HG03280 (cell line): ENCODE results near the gene BRSK1.
A peak's percentile ranks its signal among the peaks of the same experiment; 100 is the strongest.
"Not testable (repeated sequence)": the region's sequence is repeated elsewhere in the genome, so short reads cannot be mapped to it uniquely, and the experiment has no call there.

Source experiments
- ATAC-seq: cut with Tn5 transposase; IDR thresholded peaks from one replicate; pipeline ENCODE4 v1.9.1; 2021; ENCODE audit warnings: mild to moderate bottlenecking, moderate library complexity; ENCODE audit not compliant: unreplicated experiment

Gene BRSK1

DNA sequence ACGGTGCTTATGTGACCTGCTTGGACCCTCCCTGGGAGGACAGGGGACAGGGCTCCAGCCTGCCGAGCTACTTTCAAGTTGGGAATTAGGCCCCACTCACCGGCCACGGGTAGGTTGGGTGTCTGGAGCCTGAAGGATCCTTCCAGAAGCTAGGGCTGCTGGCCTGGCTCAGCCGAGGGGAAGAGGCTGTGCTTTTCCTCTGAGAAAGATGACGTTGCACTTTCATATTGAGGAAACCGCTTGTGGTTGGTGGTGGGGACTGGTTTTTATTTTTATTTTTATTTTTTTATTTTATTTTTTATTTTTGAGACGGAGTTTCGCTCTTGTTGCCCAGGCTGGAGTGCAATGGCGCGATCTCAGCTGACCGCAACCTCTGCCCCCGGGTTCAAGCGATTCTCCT, 41.4 kb downstream of the BRSK1 start, which contains the start of gene TMEM150B:
Gene TMEM150B, minus strand, starts transcription at position 170 of the 400 bp plus-strand sequence. CDS start 4,305 bp downstream, outside the sequence.
- ATAC-seq: no peak

DNA sequence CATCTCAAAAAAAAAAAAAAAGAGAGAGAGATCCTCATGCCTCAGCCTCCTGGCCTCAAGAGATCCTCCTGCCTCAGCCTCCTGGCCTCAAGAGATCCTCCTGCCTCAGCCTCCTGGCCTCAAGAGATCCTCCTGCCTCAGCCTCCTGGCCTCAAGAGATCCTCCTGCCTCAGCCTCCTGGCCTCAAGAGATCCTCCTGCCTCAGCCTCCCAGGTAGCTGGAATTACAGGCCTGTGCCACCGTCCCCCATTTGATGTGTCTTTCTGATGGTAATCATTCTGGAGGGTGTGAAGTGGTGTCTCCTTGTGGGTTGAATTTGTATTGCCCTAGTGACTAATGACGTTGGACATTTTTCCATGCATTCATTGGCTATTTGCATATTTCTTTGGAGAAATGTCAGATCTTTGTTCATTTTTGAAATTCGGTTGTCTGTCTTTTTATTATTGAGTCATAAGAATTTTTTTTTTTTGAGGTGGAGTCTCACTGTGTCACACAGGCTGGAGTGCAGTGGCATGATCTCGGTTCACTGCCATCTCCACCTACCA, 45.0 kb downstream of the BRSK1 start:
- not testable (repeated sequence) for ATAC-seq

DNA sequence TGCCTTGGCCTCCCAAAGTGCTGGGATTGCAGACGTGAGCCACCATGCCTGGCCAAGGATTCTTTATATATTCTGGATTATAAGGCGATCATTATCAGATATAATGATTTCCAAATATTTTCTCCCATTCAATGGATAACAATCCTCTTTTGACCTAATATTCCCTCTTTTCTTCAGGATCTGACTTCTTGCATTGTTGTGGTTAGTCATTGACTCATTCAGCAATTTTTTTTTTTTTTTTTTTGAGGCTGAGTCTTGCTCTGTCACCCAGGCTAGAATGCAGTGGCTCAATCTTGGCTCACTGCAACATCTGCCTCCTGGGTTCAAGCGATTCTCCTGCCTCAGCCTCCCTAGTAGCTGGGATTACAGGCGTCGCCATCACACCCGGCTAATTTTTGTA, 46.0 kb downstream of the BRSK1 start:
- ATAC-seq: not testable (repeated sequence)

DNA sequence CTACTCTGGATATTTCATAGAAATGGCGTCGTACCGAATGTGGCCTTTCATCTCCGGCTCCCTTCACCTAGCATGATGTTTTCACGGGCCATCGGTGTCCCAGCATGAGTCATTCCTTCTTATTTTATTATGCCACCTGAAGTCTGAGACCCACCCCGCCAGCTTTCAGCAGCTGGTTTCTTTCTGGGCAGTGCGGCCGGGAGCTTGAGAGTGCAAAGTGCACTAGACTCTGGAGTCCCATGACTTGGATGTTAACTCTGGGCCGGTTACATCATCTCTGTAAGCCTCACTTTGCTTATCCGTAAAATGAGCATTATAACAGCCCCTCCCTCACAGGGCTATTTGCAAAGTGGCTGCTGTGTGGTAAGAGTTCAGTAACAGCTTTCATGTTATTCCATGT, 50.1 kb downstream of the BRSK1 start:
- ATAC-seq: no peak

DNA sequence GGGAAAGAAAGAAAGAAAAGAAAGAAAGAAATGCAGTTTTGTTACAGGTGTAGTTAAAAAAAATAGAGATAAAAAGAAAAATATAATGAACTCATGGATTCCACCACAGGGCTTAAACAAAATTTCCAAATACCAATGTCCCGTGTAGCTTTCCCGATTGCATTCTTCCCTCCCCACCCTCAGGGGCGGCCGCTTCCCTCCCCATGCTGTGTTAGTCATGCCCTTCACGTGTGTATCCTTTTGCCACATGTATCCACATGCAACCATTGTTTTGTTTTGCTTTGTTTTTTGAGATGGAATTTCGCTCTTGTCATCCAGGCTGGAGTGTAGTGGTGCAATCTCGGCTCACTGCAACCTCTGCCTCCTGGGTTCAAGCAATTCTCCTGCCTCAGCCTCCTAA, 52.3 kb downstream of the BRSK1 start:
- ATAC-seq: no peak

DNA sequence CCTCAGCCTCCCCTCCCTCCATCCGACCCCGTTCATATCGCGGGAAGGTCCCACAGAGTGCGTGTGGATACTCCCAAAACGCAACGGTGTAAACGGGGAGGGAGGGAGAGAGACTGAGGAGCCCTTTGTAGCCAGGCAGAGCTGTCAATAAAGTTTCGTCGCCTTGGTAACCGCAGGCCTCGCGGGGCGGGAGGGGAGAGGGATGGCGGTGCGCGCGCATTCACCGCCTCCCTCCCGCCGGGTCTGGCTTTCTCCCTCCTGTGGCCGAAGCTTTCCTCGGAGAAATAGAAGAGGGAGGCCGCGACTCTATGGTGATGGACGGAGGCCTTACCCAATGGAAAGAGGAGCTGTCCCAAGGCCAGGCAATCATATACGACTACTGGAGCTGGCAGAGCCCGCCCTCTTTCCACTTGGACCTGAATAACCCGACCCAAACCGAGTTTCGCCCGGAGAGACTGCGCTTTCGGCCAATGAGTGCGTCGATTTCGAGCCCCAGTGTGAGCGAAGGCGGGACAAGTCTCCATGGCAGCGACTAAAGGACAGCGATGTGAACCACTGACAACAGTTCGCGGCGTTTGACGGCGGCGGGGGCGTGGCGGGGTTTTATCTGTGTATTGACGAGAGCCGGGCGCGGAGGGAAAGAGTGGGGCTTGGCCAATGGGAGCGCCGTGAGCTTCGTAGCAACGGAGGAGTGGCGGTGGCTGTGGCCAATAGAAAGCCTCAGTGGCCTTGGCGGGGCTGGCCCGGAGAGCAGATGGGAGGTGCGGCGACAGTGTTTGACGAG, 55.5 kb downstream of the BRSK1 start, which contains the start of gene KMT5C:
Gene KMT5C, plus strand, starts transcription at position 772 of the 784 bp plus-strand sequence. CDS start 2,061 bp downstream, outside the sequence.
- peak; percentile 83 for ATAC-seq

DNA sequence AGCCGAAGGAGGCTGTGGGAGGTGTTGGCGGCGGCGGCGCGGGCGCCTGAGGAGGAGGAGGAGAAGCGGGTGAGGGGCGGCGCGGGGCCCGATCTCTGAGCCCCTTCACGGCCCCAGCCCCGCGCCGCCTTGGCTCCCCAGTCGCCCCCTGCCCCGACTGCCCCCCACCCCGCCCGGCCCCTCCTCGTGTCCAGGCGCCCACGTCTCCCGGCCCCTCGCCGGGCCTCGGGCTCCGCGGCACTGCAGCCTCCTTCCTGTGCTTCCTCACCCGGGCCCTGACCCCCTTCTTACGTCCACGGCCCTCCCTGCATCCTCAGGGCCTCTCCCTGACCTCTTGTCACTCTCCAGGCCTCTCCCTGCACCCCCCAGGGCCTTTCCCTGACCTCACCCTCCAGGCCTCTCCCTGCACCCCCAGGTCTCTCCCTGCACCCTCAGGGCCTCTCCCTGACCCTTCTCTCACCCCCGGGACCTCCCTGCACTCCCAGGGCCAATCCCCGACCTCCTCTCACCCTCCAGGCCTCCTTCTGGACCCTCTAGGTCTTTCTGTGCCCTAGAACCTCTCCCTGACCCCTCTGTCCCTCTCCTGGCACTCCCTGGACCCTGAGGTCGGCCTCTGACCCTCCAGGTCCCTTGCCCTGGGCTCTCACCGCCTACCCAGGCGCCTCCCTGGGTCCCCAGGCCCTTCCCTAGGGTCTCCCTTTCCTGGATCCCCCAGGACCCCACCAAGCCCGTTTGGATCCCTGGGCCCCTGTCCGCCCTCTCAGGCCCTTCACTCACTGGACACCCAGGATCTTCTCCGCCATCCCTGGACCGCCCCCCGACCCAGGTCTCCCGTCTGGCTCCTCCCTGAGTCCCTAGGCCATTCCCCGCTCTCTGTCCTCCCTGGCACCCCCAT, 56.3 kb downstream of the BRSK1 start:
- no peak for ATAC-seq

DNA sequence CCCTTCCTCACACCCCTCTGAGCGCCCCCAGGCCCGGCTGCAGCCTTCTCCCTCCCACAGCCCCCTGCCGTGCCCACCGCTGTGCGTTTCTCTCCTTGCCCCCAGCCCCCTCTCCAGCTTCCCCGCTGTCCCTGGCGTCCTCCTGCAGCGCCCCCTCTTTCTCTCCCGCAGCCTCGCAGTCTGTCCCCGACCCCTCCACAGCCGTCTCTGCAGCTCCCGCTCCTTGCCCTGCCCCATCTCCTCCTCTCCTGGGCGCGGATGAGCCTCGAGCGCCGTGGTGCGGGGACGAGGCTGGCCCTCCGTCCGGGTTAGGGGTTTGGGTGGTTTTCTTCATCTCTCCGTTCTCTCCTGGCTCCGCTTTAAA, 57.0 kb downstream of the BRSK1 start:
- no peak for ATAC-seq

DNA sequence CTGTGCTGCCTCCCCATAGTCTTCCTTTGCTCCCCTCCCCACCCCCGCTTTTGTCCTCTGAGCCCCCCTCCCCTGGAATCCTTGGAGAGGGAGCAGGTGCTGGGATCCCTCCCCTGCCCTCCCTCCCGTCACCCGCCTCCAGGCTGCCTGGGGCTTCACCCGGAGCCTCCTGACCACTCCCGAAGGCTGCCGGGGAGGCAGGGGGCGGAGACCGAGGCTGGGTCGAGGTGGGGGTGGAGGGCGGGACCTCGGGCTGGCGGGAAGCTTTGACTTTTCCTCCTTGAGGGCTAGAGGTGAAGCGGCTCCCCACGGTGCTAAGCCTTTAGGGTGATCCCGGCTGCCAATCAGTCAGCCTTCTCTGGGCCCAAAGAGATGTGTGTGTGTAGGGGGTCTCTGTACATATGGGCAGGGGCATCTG, 57.4 kb downstream of the BRSK1 start:
- ATAC-seq: no peak

DNA sequence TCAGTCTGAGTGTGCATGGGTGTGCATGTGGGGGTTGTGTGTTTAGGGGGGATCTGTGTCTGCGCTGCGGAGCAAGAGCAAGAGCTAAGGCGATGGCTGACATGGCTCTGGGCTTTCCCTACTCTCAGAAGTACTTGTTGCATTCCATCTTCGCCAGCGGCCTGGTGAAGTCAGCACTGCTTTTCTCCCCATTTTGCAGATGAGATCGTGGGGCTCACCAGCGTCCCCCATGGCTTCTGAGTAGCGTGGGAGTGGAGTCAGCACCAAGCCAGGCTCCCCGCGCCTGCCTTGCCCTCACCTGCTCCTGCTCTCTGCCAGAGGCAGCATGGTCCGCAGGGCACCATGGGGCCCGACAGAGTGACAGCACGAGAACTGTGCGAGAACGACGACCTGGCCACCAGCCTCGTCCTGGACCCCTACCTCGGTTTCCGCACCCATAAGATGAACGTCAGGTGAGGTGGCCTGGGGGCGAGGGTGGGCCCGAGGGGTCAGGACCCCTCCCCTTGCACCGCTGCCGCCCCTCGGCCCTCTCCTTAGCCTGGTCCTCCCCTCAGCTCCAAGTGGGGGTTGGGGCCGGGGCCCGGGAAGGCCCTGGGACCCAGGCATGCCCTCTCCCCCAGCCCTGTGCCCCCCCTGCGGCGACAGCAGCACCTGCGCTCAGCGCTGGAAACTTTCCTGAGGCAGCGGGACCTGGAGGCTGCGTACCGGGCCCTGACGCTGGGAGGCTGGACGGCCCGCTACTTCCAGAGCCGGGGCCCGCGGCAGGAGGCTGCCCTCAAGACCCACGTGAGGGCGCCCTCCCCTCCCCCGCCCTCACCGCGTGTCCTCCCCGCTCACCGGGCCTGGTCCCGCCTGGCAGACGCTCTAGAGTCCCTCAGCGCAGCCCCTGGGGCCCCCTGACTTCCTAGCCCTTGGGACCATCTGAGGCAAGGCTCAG, 58.1 kb downstream of the BRSK1 start:
- no peak for ATAC-seq

DNA sequence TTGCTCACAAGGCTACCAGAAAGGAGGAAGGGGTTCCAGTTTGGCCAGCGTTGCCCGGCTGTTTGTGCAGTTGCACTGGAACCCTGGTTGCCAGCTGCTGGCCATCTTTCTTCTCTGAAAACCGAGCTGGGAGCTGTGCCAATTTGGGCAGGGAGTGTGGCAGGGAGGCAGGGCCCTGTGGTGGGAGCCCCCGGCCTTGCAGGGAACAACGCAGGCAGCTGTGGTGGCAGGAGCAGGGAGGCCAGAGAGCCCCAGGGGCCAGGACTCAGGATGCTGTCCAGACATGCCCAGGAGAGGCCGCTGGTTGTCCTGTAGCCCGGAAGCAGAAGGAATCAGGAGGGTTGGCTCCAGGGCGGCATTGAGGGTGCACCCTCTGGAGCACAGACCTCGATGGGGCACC, 60.6 kb downstream of the BRSK1 start:
- ATAC-seq: no peak

DNA sequence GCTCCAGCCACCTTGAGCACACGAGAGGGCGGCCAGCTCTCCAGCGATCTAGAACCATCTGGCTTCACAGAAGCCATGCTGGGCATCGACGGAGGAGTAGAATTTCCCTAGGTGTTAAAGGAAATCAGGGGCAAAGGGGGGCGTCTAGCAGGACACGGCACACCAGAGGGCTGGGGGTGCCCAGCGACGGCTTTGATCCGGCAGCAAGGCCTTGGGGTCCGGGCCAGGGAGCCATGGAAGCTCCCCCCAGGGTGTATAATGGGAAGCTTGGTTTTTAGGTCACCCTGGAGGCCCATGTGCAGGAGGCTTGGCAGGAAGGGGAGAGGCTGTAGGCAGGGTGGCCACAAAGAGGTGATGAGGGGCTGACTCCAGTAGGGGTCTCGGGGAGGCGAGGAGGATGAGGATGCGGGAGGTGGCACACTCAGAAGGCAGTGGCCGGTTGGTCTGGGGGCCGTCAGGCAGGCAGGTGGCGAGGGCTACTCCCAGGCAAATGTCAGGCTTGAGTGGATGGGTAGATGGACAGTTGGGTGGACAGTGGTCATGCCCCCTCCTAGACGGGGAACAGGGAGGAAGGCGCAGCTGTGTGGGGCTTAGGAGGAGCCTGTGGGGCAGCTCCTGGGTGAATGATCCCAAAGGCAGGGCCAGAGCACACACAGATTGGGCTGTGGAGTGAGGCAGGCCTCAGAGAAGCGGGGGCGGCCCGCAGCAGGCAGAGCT, 61.5 kb downstream of the BRSK1 start:
- no peak for ATAC-seq

DNA sequence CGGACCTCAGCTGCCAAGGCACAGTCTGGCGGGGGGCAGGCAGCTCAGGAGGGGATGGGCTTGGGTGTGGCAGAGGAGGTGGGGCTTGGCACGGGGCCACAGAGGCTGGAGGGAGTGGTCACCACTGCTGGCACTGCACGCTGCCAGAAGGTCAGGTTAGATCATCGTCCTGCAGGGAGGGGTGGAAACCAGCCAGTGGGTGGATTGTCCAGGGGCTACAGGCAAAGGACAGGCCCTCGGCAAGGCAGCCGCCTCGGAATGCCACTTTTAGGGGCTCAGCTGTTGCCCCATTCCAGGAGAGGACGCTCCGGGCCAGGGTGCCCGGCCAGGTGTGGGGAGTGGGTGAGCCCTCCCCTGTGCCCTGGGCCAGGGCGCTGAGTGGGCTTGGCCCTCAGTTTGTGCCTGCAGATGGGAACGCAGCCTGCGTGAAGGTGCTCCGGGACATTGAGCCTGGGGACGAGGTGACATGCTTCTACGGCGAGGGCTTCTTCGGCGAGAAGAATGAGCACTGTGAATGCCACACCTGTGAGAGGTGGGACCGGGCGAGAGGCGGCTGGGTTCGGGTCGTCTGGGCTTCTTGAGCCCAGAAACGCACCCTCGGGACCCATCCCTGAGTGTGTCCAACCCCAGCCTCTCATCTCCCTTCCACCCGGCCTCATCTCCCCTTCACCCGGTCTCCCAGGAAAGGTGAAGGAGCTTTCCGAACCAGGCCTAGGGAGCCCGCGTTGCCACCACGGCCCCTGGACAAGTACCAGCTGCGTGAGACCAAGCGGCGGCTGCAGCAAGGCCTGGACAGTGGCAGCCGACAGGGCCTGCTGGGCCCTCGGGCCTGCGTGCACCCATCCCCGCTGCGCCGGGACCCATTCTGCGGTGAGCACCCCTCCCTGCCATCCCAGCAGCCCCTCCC, 62.3 kb downstream of the BRSK1 start:
- no peak for ATAC-seq

DNA sequence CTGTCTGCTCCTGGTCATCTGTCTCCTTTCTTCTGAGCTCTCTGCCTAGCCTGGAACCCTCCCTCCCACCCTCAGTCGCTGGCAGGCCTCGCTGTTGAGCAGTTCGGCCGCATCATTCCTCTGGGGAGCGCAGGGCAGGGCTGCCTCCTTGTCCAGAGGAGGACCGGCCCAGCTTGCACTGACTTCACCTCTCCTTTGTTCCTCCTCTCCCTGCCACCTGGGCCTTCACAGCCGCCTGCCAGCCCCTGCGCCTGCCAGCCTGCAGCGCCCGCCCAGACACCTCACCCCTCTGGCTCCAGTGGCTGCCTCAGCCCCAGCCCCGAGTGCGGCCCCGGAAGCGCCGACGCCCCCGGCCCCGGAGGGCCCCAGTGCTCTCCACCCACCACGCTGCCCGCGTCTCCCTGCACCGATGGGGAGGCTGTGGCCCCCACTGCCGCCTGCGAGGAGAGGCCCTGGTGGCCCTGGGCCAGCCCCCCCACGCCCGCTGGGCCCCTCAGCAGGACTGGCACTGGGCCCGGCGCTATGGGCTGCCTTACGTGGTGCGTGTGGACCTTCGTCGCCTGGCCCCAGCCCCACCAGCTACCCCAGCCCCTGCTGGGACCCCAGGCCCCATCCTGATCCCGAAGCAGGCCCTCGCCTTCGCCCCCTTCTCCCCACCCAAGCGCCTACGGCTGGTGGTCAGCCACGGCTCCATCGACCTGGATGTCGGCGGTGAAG, 63.1 kb downstream of the BRSK1 start:
- no peak for ATAC-seq

DNA sequence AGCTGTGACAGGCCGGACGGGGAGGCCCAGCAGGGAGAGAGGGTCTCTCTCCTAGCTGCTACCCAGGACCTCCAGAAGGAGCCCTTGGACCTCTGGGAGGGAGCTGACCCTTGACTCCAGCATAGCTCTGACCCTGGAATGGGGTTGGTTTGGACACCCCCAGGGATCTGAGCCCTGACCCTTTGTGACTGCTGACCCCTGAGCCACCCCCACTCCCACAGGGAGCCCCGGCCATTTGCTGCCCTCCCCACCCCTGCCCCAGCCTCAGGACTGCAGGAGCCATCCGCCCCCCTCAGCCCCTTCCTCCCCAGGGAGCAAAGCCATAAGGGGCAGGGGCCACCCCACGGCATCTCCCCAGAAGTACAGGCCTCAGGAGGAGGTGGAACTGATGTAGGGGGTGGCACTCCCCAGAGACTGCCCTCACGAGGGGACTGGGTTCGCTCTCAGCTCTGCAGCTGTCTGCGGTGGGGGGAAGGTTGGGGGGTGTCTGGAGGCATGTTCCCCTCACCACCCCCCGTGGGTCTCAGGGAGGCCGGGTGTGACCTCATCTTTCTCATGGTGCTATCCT, 63.7 kb downstream of the BRSK1 start:
- no peak for ATAC-seq

DNA sequence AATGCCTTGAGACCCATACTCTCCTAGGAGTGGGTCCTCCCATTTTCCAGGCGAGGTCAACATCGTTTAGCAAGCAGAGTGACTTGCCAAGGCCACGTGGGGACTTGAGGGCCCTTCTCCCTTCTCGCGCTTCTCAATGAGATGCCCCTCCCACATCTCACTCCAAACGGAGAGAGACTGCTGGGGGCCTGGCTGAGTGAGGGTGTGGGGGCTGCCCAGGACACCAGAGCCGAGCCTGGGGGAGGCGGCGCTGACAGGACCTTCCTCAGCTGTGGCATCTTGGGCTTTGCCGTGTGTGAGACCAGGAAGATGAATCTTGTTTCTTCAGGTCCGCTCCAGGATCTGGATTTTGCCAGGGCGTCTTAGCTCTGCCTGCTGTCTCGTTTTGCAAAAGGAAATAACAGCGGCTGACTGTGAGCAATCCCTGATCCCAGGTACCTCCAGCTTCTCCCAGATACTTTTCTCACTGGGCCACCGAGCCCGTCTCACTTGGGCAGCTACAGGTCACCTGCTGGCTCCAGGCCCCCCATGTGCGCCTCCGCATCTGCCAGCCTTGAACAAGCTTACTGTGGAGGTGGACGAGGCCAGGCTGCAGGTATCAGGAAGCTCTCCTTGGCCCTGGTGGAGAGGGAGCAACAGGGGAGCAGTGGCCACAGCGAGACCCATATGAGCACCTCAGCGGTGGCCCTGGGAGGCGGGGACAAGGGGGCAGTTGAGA, 64.7 kb downstream of the BRSK1 start:
- no peak for ATAC-seq

DNA sequence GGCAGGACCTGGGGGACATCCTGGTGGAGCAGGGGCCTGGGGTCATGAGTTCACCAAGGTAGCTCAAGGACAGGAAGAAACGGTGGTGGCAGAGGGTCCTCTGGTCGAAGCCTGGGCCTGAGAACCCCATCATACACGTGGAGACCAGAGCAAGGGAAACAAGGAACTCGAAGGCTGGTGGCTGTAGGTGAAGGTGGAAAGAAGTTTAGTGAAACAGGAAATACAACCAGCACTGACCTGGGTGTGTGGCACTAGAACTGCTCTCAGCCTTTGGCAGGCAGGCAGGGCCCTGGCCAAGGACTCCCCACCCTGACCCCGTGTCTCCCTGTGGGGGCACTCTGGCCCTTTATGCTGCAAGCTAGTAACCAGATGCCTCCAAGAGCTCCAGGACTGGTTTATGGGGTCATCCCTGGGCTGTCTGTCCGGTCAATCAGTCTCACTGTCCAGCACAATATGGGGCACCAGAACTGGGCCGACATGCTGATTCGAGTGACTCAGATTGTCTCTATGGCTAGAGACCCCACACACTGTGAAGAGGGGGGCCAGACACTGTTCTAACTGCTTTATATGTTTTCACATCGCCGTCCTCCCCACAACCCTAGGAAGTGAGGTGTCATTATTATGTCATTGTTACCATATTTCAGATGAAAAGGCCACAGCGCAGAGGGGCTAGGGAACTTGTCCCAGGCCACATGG, 67.0 kb downstream of the BRSK1 start:
- no peak for ATAC-seq
